Mucosa of descending colon (tissue), 3 donors: ENCODE measurements around the gene C2CD3. TPM values are rescaled to one million over a fixed set of nuclear protein-coding genes. Genes with fewer than 3 reads are reported as not detected.
A peak's percentile ranks its signal among the peaks of the same experiment; 100 is the strongest.

Source experiments
- ATAC-seq: fragments of 200-7000 bp; cut with Tn5 transposase; one replicate; pipeline ENCODE4 v1.9.1; 2020; ENCODE audit warnings: mild to moderate bottlenecking, moderate library complexity
- DNase-seq, 3 donors: peaks; one replicate each; pipeline ENCODE4 v3.0.0-alpha.2; 2020
- H3K36me3 ChIP-seq: fragments of 200-600 bp; one replicate; pipeline ENCODE4 v1.8.0; 2021; ENCODE audit warnings: low read depth, mild to moderate bottlenecking
- H3K4me1 ChIP-seq: fragments of 200-600 bp; one replicate; pipeline ENCODE4 v1.8.0; 2021; ENCODE audit warnings: low read depth, mild to moderate bottlenecking
- H3K4me3 ChIP-seq: fragments of 200-600 bp; one replicate; pipeline ENCODE4 v1.8.0; 2021; ENCODE audit warnings: mild to moderate bottlenecking
- H3K9me3 ChIP-seq: fragments of 200-600 bp; one replicate; pipeline ENCODE4 v1.8.0; 2021; ENCODE audit warnings: mild to moderate bottlenecking
- intact Hi-C, 2 donors: fragments of 100-400 bp; cut with DNase I in 1 of 2; cut with micrococcal nuclease in 1 of 2; formaldehyde crosslinking; loops; one replicate each; pipeline versions ENCODE4 v1.11.0 to v1.11.1; 2022; cut with DNase I, micrococcal nuclease
- total RNA-seq, 3 donors: library from RNA; stranded (reverse); fragmentation: NEBNext Ultra II Directional in 2 of 3; extraction: Animal tissue kit (Norgen Biotek cat#: 25700) in 2 of 3; gene quantifications; one replicate each; pipeline versions ENCODE4 v1.2.1 to v1.2.4, GENCODE V29; 2021 to 2023
- TF ChIP-seq, protein P1 (sequence below): fragments of 200-600 bp; IDR thresholded peaks from one replicate; pipeline ENCODE4 v1.8.0; 2022; ENCODE audit warnings: antibody characterized with exemption, mild to moderate bottlenecking
- donor health status: DM: no; HTN: no; CAD: no; lungs with moderate emphysema.
- donor health status: DM: no; HTN: no; CAD: no.
- donor health status: DM: no; HTN: yes; CAD: no.

C2CD3 gene
- total RNA-seq, 3 donors from 2014 or later: 22.3 to 37.2 (median 32.1) TPM

- intact Hi-C loops: no loop called here
- H3K4me3 ChIP-seq: no peak overlapping the region
- TF ChIP-seq, protein P1, sequence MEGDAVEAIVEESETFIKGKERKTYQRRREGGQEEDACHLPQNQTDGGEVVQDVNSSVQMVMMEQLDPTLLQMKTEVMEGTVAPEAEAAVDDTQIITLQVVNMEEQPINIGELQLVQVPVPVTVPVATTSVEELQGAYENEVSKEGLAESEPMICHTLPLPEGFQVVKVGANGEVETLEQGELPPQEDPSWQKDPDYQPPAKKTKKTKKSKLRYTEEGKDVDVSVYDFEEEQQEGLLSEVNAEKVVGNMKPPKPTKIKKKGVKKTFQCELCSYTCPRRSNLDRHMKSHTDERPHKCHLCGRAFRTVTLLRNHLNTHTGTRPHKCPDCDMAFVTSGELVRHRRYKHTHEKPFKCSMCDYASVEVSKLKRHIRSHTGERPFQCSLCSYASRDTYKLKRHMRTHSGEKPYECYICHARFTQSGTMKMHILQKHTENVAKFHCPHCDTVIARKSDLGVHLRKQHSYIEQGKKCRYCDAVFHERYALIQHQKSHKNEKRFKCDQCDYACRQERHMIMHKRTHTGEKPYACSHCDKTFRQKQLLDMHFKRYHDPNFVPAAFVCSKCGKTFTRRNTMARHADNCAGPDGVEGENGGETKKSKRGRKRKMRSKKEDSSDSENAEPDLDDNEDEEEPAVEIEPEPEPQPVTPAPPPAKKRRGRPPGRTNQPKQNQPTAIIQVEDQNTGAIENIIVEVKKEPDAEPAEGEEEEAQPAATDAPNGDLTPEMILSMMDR: no peak
- DNase-seq: peak in 1 of 3 donors; percentile 34
- H3K4me1 ChIP-seq: peaks cover 22% of the 10 kb centered on the region
- ATAC-seq: no peak
- no peaks in the 10 kb centered on the region for H3K36me3 ChIP-seq
- H3K9me3 ChIP-seq: no peaks in the 10 kb centered on the region
These were observed 186.9 kb downstream of the C2CD3 start for GRCh38 chr11:73983741-73984538.

DNA sequence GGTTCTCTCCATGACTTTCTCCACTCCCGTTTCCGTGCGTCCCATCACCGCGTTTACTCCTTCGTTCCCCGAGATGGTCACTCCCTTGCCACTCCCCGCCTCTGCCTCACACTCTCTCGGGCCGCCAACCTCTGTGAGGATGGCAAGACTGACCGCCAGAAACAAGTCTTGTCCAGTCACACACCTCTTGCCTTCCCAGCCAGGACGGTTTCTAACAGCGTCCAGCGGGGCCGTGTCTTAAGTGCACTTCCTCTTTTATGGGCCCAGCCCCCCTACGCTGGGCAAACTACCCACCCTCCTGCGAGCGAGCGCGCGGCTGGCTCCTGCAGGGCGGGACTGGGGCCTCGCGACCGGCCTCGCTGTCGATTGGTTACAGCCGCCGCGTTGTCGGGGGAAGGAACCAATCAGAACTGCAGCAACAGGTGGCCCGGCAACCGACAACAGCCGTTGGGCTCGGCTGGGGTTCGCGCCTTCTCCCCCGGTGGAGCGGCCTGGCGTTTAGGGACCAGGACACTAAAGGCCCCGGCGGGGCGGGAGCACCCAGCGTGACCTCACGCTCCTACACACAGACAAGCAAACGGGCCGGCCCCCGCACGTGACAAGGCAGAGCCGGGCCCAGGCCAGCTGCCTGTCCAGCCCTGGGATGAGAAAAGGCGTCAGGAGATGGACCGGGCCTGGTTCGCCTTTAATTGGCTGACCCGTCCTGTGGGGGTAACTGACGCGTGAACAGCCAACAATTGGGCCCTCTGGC is 187.6 kb downstream of the C2CD3 start:
- H3K36me3 ChIP-seq: no peaks in the 10 kb centered on the region
- no peaks in the 10 kb centered on the region for H3K9me3 ChIP-seq
- DNase-seq (peak; percentile 91 to 98 (median 94)), ATAC-seq (peak; percentile 84)
- H3K4me1 ChIP-seq: peaks cover 22% of the 10 kb centered on the region
- TF ChIP-seq, protein P1: no peak
- intact Hi-C loops: no loop called here
- H3K4me3 ChIP-seq: peak overlapping the region; percentile 32

DNA sequence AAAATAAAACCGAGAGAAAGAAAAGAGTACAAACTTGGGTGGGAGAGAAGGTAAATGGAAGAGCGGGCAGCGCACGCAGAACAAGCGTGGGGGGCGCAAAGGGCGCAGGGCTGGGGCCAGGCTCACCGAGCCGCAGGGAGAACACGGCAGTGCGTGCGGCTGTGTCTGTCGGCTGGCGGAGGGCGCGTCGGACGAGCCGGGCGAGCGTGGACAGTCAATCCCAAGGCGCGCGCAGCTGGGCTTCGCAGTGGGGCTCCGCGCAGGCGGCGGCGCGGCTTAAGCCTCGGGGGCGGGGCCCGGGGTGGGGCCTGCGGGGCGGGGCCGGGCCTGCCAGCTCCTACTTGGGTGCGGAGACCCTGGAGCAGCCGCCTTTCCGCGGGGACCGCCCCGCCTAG is 188.2 kb downstream of the C2CD3 start, which contains the start of gene UCP2:
UCP2 (minus strand) TSS at position 249 of the 395 bp plus-strand sequence. CDS start 4,465 bp downstream, outside the sequence.
- H3K4me1 ChIP-seq: peaks cover 22% of the 10 kb centered on the region
- TF ChIP-seq, protein P1: no peak

GRCh38 chr11:73981051-73981805 is 189.6 kb downstream of the C2CD3 start:
- no peaks in the 10 kb centered on the region for H3K36me3 ChIP-seq
- H3K4me1 ChIP-seq: peaks cover 22% of the 10 kb centered on the region
- ATAC-seq: no peak
- DNase-seq: no peak
- H3K9me3 ChIP-seq: no peaks in the 10 kb centered on the region
- intact Hi-C loops: no loop called here
- no peak overlapping the region for H3K4me3 ChIP-seq
- TF ChIP-seq, protein P1: no peak

More for the DNA sequence above, 188.2 kb downstream of the C2CD3 start, which contains the start of gene UCP2:
- H3K9me3 ChIP-seq: no peaks in the 10 kb centered on the region
- DNase-seq (peak; percentile 93 to 95 (median 94)), ATAC-seq (peak; percentile 83)
- no peaks in the 10 kb centered on the region for H3K36me3 ChIP-seq
- peak within 1 kb of the TSS; percentile 32 for H3K4me3 ChIP-seq
- intact Hi-C loops: no loop called here
